Liver (tissue), 9 donors: ENCODE results near the gene LILRA6. TPM values are rescaled to one million over a fixed set of nuclear protein-coding genes. Genes with fewer than 3 reads are reported as not detected.
"Not testable (repeated sequence)": the region's sequence is repeated elsewhere in the genome, so short reads cannot be mapped to it uniquely, and the experiment has no call there.

ENCODE experiments used
- DNase-seq: peaks from one replicate; pipeline ENCODE4 v3.0.0-alpha.2; 2017; ENCODE audit warnings: low spot score
- H3K27ac ChIP-seq, 2 donors: one replicate each; pipeline ENCODE4 v1.7.0; 2013; ENCODE audit warnings: inconsistent platforms in 2 of 2, low read length in 2 of 2, control low read depth in 1 of 2, low read depth in 1 of 2, mild to moderate bottlenecking in 1 of 2
- H3K27me3 ChIP-seq, 4 donors: one replicate each; pipeline versions ENCODE4 v1.6.1 to v1.7.0; 2013; ENCODE audit warnings: low read length in 3 of 4, inconsistent platforms in 1 of 4, mild to moderate bottlenecking in 1 of 4, moderate library complexity in 1 of 4; ENCODE audit not compliant: control insufficient read depth in 4 of 4, insufficient read depth in 4 of 4
- H3K36me3 ChIP-seq, 4 donors: one replicate each; pipeline versions ENCODE4 v1.6.1 to v1.7.0; 2013; ENCODE audit warnings: low read length in 3 of 4, mild to moderate bottlenecking in 3 of 4, low read depth in 1 of 4, moderate library complexity in 1 of 4; ENCODE audit not compliant: control insufficient read depth in 4 of 4, insufficient read depth in 3 of 4
- H3K4me1 ChIP-seq, 4 donors: one replicate each; pipeline versions ENCODE4 v1.6.1 to v1.7.0; 2013; ENCODE audit warnings: low read length in 3 of 4, mild to moderate bottlenecking in 3 of 4, moderate library complexity in 1 of 4; ENCODE audit not compliant: control insufficient read depth in 4 of 4, insufficient read depth in 4 of 4
- H3K4me3 ChIP-seq, 3 donors: one replicate each; pipeline versions ENCODE4 v1.6.1 to v1.7.0; 2013; ENCODE audit warnings: low read length in 3 of 3, control low read depth in 1 of 3, low read depth in 1 of 3, mild to moderate bottlenecking in 1 of 3
- H3K9ac ChIP-seq, 2 donors: one replicate each; pipeline ENCODE4 v1.7.0; 2013; ENCODE audit warnings: low read length in 2 of 2, mild to moderate bottlenecking in 2 of 2, moderate library complexity in 2 of 2, control low read depth in 1 of 2, low read depth in 1 of 2
- H3K9me3 ChIP-seq, 4 donors: one replicate each; pipeline versions ENCODE4 v1.6.1 to v1.7.0; 2013; ENCODE audit warnings: low read length in 3 of 4; ENCODE audit not compliant: control insufficient read depth in 4 of 4
- GABPA ChIP-seq, 2 donors: IDR thresholded peaks in 1 of 2; conservative IDR thresholded peaks in 1 of 2; 2 replicates each; pipeline ENCODE4 v1.6.1; 2016; ENCODE audit warnings: antibody characterized with exemption in 2 of 2, mild to moderate bottlenecking in 1 of 2, moderate library complexity in 1 of 2
- NR2F2 ChIP-seq: IDR thresholded peaks from 2 replicates; pipeline ENCODE4 v1.6.1; 2016; ENCODE audit warnings: antibody characterized with exemption
- RXRA ChIP-seq, 2 donors: IDR thresholded peaks; 2 replicates each; pipeline ENCODE4 v1.6.1; 2017 to 2018; ENCODE audit warnings: antibody characterized with exemption in 2 of 2, mild to moderate bottlenecking in 1 of 2
- WGBS: extraction: QIAGEN DNeasy Blood & Tissue Kit; methylation state at CpG from one replicate; pipeline ENCODE4 v1.1.7; 2013; 5-methylcytosine and 5-hydroxymethylcytosine counted together
- polyA plus RNA-seq, 2 donors: library from polyadenylated mRNA; stranded (reverse) in 1 of 2; unstranded in 1 of 2; fragments of 200-250 nt in 1 of 2; fragments of >200 nt in 1 of 2; fragmentation: Nextera tagmentation in 1 of 2; extraction: Ambion mirVana in 1 of 2; gene quantifications; one replicate each; pipeline versions ENCODE4 v1.2.1 to v1.2.3, GENCODE V29; 2013 to 2015
- total RNA-seq, 2 donors: library from RNA; depleted of rRNA; stranded (reverse); fragments of >200 nt; gene quantifications; one replicate each; pipeline ENCODE4 v1.2.3, GENCODE V29; 2014
- TF ChIP-seq, protein P1 (sequence below): IDR thresholded peaks from 2 replicates; pipeline ENCODE4 v1.6.1; 2016; ENCODE audit warnings: antibody characterized with exemption
- TF ChIP-seq, protein P2 (sequence below): IDR thresholded peaks from 2 replicates; pipeline ENCODE4 v1.6.1; 2016; ENCODE audit warnings: antibody characterized with exemption
- donor health status: healthy.
- donor health status: healthy.
- donor health status: healthy.
- donor health status: healthy.
- donor health status: healthy.

Gene LILRA6
- total RNA-seq (1 to 10 TPM; 1.4 to 2.8 TPM), polyA plus RNA-seq (1 to 10 TPM; 1.0 to 1.9 TPM)

DNA sequence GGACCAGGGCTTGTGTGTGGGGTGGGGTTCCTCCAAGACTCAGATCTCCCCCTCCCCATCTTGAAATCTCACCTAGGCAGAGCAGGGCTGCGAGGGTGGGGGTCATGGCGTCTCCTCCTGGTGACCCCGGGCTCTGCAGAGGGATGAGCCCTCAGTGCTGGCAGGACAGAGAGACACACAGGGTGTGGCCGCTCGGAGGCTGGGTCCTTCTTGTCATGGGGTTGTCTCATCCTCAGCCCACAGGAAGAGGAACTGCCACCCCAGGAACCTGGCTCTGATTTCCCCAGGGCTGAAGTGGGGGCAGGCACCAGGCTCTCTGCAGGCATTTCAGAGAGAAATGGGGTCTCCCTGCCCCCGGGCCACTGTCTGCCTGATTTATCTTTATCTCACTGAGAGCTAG lies at the start of gene LILRA6:
Gene LILRA6 (minus strand): TSS at position 145 of the 400 bp plus-strand sequence.
- H3K27ac ChIP-seq, H3K9ac ChIP-seq, DNase-seq, H3K4me1 ChIP-seq, H3K4me3 ChIP-seq, H3K27me3 ChIP-seq, H3K36me3 ChIP-seq, H3K9me3 ChIP-seq: not testable (repeated sequence)
- WGBS = 53% methylated on average over 2 of the region's 6 CpGs

DNA sequence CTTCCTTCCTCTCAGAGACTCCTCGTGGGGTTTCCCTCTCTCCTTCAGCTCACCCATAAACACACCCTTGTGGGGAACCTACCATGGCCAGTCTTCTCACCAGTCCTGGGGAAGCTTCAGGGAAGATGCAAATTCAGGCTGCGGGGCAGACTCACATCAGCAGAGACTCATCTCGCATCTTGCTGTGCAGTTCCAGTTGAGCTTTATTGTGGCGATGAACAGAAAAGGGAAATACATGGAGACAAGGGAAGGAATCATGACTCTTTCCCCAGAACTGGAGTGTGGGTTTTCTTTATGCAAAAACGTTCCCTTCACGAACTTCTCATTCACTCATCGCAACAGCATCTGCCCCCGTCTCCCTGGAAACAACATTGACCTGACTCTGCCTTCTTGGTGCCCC lies 46.6 kb upstream of the LILRA6 start:
- H3K4me1 ChIP-seq, H3K36me3 ChIP-seq, H3K27ac ChIP-seq, H3K9me3 ChIP-seq, H3K4me3 ChIP-seq, H3K27me3 ChIP-seq, H3K9ac ChIP-seq, DNase-seq: not testable (repeated sequence)
- WGBS = 53% methylated on average over 8 of the region's 8 CpGs

DNA sequence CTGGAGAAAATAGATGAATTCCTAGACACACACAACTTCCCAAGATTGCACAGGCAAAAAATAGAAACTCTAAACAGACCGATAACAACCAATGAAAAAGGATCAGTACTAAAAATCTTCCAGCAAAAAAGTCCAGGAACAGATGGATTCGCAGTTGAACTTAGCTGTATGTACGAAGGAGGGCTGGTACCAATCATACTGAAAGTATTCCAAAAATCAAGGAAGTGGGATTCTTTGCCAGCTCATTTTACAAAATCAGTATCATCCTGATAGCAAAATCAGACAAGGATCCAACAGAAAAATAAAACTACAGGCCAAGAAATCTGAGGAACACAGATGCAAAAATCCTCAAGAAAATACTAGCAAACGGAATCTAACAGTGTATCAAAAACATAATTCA lies 44.9 kb upstream of the LILRA6 start:
- Histone ChIP-seq H3K4me3 (no peak overlapping the region), H3K9ac (no peak overlapping the region), H3K4me1 (no peaks in the 10 kb centered on the region), H3K36me3 (no peaks in the 10 kb centered on the region), H3K27me3 (no peaks in the 10 kb centered on the region), H3K27ac (no peak overlapping the region), H3K9me3 (no peaks in the 10 kb centered on the region)
- TF ChIP-seq GABPA (IDR thresholded peaks at IDR 0.05 in 1 of 2, conservative IDR thresholded peaks at IDR 0.05 in 1 of 2) (no peak), NR2F2 (no peak), RXRA (IDR thresholded peaks at IDR 0.05) (no peak)
- TF ChIP-seq, protein P1, sequence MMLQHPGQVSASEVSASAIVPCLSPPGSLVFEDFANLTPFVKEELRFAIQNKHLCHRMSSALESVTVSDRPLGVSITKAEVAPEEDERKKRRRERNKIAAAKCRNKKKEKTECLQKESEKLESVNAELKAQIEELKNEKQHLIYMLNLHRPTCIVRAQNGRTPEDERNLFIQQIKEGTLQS = no peak
- TF ChIP-seq, protein P2, sequence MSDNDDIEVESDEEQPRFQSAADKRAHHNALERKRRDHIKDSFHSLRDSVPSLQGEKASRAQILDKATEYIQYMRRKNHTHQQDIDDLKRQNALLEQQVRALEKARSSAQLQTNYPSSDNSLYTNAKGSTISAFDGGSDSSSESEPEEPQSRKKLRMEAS = no peak
- whole genome bisulfite sequencing = 64% methylated on average over 4 of the region's 4 CpGs
- no peak for DNase-seq

DNA sequence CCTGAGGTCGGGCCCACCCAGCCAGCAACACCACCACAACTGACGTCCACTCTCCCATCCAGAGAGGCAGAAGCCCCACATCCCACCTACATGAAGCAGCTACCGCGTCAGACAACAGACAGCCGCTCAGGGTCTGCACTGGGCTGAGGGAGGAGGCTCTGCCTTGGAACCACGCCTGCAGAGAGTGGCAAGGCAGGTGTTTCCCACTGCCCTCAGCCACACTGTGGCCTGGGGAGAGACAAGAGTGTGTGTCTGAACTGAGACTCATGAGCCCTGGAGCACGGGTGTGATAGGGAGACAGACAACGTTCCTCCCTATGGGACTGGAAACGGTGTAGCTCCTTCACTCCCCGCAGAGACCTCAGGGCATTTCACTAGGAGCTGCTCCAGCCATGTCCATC lies 43.7 kb upstream of the LILRA6 start:
- WGBS = 61% methylated on average over 8 of the region's 10 CpGs
- not testable (repeated sequence) for H3K27ac ChIP-seq, H3K9ac ChIP-seq, H3K36me3 ChIP-seq, H3K4me1 ChIP-seq, H3K27me3 ChIP-seq, DNase-seq, H3K9me3 ChIP-seq, H3K4me3 ChIP-seq

DNA sequence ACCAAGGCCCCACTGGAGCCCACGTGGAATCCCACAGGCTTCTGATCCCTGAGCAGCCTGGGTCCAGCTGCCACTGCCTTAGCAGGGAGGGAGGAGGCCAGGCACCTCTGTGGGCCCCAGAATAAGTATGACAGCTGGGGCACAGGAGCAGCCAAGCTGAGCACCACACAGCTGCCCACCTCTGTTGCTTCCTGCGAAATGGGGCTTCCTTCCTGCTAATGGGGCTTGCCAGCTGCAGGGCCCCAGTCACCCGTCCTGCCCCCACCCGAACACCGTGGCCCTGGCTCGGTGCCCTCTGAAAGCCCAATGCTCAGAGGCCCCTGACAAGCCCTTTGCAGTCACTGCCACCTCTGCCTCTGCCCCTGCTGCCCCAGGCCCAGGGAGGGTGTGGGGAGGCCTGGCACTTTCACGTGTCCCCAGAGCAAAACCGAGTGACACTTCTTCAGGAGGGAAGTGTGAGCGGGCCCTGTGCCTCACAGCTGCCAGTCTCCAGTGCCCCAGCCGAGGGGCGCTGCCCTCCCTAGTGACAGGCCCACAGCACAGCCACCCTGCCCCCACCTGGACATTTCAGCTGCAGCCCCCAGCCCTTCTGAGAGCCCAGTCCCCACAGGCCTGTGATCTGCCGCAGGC lies 43.0 kb upstream of the LILRA6 start:
- WGBS = 66% methylated on average over 11 of the region's 12 CpGs
- not testable (repeated sequence) for H3K36me3 ChIP-seq, H3K27ac ChIP-seq

More for the DNA sequence above, 43.0 kb upstream of the LILRA6 start:
- H3K9ac ChIP-seq, H3K27me3 ChIP-seq, DNase-seq, H3K4me1 ChIP-seq, H3K9me3 ChIP-seq, H3K4me3 ChIP-seq: not testable (repeated sequence)
